T follicular helper cell (primary cell): Measurements from ENCODE around the gene NFE2L3.
"Not testable (repeated sequence)": the region's sequence is repeated elsewhere in the genome, so short reads cannot be mapped to it uniquely, and the experiment has no call there.

Experiments
- DNase-seq: peaks from one replicate; pipeline ENCODE4 v3.0.0-alpha.2; 2020; ENCODE audit warnings: low read depth

The NFE2L3 gene

DNA sequence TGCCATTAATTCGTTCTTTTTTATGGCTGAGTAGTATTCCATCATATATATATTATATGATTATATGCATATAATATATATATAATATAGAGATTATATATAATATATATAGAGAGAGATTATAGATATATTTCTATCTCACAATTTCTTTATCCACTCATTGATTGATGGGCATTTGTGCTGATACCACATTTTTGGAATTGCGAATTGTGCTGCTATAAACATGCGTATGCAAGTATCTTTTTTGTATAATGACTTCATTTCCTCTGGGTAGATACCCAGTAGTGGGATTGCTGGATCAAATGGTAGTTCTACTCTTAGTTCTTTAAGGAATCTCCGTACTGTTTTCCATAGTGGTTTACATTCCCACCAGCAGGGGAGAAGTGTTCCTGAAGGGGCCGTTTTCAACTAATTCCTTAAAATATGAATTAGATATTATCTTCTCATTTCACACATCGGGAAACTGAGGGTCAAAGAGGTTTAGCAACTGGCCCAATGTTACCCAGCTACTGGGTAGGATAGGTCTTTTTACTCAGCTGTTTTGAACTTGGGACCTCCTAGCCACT, 16.5 kb downstream of the NFE2L3 start:
- no peak for DNase-seq

DNA sequence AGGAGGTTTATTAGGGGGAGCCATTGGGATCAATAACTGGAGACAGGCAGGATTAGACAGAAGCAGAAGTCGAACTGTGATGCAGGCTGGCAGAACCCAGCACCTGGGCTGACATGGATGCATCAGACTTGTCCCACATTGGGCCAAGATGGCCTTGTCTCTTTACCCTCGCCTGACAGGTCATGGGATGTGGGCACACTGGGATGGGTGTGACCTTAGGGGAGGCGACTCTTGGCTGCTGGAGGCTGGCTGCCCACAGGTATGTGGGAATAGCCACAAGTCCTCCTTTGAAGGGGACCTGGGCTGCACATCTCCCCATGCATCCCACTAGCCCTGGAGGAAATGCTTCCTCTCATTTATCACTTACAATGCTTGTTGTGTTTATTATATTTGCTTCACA, 17.3 kb downstream of the NFE2L3 start:
- DNase-seq = no peak

DNA sequence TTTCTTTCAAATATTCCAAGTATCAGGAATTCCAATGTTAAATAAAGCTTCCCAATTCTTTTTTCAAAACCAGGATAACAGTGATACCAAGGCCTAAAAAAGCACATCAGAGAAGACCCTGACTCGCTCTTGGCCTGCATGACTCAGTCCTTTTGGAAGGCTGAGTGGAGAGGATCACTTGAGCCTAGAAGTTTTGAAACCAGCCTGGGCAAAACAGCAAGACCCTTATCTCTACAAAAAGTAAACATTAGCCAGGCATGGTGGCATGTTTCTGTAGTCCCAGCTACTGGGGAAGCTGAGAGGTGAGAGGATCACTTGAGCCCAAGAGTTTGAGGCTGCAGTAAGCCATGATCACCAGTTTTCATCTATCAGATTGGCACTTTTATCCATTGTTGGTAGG, 18.7 kb downstream of the NFE2L3 start:
- DNase-seq = no peak

DNA sequence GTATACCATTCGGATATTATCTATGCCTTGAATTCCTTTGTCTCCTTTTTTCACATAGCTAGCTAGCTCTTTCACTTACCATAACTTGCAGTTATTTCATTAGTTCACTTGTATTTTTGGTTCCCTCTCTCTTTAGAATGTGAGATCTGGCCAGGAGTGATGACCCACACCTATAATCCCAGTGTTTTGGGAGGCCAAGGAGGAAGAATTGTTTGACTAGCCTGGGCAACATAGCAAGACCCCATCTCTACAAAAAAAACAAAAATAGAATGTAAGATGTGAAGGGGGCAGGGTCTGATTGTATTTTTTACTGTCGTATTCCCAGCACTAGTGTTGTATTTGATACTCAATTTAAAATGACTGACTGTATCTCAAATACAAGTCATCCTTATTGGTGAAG, 19.6 kb downstream of the NFE2L3 start:
- no peak for DNase-seq

DNA sequence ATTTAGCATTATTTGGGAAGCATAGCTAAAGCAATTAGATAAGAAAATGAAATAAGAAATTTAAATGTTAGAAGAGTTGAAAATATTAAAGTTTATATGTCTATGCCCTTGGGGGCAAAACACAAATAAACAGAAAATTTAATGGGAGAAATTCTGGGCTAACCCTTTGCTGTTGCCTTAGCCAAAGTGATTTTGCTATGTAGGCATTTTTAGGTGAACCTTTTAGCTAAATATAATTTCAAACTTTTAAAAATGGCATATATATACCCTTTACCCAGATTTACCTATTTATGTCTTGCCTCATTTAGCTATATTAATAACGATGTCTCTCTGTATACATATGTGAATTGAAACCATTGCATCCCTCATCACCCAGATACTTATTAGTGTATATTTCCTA, 20.1 kb downstream of the NFE2L3 start:
- no peak for DNase-seq

DNA sequence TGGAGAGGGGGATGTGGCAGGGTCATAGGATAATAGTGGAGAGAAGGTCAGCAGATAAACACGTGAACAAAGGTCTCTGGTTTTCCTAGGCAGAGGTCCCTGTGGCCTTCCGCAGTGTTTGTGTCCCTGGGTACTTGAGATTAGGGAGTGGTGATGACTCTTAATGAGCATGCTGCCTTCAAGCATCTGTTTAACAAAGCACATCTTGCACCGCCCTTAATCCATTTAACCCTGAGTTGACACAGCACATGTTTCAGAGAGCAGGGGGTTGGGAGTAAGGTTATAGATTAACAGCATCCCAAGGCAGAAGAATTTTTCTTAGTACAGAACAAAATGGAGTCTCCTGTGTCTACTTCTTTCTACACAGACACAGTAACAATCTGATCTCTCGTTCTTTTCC, 23.9 kb downstream of the NFE2L3 start:
- DNase-seq = not testable (repeated sequence)

DNA sequence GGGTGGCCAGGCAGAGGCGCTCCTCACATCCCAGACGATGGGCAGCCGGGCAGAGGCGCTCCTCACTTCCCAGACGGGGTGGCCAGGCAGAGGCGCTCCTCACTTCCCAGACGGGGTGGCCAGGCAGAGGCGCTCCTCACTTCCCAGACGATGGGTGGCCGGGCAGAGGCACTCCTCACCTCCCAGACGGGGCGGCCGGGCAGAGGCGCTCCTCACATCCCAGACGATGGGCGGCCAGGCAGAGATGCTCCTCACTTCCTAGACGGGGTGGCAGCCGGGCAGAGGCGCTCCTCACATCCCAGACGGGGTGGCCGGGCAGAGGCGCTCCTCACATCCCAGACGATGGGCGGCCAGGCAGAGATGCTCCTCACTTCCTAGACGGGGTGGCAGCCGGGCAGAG, 24.7 kb downstream of the NFE2L3 start:
- not testable (repeated sequence) for DNase-seq

DNA sequence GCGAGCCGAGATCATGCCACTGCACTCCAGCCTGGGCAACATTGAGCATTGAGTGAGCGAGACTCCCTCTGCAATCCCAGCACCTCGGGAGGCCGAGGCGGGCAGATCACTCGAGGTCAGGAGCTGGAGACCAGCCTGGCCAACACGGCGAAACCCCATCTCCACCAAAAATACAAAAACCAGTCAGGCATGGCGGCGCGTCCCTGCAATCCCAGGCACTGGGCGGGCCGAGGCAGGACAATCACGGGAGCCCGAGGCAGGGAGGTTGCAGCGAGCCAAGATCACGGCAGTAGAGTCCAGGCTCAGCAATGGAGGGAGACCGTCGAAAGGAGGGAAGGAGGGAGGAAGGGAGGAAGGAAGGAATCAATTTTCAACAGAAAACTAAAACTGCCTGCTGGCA, 25.3 kb downstream of the NFE2L3 start:
- DNase-seq = not testable (repeated sequence)

DNA sequence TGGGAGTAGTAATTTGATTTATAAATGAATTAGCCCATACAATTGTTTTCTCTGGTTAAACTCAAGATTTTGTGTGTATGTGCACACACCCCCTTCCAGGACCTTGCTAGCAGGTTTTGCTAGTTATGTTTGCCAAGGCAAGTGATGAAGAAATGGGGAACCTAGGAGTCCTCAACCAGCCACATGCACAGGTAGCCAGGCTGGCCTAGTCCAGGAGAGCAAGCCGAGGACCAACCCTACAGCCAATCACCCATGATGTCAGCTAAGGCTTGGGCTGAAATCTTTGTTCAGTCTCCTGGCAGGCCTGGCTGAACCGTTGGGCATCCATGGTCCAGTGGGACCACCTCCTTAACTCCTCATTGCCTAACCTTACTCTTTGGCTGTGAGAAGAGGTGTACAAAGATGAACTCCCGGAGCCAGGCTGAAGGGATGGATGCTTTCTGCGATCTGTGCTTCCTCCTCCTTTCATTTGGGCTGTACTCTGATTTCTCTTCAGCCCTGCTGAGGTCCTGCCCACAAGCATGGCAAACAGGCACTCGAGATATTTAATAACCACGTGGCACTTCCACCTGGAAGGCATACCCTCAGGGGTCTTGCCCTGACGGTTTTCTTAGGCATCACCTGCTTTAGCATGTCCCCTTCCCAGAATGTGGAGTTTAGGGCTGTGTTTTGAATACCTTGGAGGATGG, 26.4 kb downstream of the NFE2L3 start:
- DNase-seq = no peak

DNA sequence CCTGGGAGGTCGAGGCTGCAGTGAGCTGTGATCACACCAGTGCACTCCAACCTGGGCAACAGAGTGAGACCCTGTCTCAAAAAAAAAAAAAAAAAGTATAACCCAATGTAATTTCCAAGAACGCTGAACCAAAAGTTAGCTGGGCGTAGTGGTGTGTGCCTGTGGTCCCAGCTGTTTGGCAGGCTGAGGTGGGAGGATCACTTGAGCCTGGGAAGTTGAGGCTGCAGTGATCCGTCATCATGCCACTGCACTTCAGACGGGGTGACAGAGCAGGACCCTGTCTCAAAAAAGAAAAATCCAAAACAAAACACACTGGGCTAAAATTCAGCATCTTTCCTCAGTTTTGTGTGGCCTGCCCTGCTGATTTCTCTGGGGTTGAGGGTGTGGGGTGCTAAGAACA, 27.4 kb downstream of the NFE2L3 start:
- DNase-seq = no peak

DNA sequence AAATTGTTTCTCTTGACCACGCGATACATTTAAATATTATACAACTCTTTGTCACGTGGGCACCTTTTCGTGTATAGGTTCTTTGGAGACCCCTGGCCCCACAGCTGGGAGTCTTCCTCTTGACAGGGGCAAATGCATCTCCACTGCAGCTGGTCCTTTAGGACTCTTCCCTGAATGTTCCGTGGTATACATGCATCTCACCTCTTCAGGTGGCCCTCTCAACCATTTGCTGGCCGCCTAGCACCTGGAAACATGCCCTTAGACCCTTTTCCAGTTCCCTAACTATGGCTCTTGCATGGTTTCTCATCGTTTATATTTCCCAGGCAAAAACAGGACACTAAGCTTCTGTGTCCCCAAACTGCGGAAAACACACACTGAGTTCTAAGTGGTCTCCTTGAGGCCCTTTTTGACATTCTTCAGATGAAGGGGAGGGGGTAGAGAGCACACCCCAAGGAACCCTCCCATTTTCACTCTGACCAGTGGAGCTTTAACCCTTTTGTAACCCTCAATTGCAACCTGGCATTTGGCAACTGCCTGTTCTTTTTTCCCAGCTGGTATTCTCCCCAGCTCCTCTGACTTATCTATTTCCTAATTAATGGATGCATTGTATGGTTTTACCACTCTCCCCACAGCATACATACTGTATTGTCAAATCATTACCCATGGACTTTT, 28.0 kb downstream of the NFE2L3 start:
- DNase-seq = no peak

DNA sequence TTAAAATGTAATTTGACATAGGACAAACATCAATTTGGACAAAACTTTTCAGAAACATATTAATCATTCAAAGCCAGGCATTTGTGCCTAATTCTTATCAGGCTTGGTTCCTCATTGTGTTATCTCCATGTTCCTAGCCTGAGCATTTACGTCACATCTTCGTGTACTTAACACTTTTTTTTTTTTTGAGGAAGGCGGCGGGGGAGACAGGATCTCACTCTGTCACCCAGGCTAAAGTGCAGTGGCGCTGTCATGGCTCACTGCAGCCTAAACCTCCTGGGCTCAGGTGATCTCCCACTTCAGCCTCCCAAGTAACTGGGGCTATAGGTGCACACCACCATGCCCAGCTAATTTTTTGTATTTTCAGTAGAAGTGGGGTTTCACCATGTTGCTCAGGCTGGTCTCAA, 28.8 kb downstream of the NFE2L3 start:
- no peak for DNase-seq

DNA sequence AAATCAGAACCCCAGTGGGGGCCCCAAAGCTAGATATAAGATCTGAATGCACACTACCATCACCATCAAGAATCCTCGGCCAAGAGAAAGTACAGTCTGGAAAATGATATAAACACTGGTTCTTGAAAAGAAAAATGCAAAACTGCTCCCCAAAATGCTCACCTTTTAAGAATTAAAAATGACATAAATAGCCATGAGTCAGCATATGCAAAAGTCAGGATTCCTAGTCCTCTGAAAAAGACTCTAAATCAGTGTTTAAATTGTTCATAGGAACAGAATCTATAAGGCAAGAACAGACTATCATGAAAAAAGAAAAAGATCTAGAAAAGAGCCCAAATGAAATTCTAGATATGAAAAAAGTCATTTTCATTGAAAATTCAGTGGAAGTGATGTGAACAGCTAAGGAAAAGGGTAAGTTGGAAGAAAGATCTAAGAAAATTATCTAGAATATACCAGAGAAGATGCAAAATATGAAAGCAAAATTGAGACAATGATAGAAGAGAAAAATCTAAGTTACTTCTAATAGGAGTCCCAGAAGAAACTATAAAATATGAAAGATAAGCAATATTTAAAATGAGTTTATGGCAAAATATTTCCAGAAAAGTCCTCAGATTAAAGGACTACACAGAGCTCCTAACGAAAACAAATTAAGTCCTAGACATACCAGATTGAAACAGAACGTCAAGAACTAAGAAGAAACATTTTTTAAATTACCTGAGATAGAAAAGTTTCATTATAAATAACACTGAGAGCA, 29.7 kb downstream of the NFE2L3 start:
- DNase-seq = no peak

DNA sequence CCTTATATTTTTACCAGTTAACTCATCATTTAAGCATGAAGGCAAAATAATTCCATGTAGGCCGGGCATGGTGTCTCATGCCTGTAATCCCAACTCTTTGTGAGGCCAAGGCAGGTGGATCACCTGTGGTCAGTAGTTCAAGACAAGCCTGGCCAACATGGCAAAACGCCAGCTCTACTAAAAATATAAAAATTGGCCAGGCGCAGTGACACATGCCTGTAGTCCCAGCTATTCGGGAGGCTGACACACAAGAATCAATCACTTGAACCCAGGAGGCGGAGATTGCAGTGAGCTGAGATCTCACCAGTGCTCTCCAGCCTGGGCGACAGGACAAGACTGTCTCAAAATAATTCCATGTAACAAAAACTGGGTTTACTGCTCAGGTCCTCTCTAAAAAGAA, 30.3 kb downstream of the NFE2L3 start:
- no peak for DNase-seq

DNA sequence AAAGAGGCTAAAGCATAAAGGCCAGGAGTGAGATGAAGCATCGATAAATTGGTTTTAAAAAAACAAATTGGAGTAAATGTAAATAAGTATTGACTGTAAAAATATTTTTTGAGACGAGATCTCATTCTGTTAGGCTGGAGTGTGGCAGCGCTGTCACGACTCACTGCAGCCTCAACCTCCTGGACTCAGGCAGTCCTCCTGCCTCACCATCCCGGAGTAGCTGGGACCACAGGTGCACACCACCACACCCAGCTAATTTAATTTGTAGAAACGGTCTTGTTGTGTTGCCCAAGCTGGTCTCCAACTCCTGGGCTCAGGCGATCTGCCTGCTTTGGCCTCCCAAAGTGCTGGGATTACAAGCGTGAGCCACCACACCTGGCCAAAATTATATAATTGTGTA, 30.7 kb downstream of the NFE2L3 start:
- no peak for DNase-seq

DNA sequence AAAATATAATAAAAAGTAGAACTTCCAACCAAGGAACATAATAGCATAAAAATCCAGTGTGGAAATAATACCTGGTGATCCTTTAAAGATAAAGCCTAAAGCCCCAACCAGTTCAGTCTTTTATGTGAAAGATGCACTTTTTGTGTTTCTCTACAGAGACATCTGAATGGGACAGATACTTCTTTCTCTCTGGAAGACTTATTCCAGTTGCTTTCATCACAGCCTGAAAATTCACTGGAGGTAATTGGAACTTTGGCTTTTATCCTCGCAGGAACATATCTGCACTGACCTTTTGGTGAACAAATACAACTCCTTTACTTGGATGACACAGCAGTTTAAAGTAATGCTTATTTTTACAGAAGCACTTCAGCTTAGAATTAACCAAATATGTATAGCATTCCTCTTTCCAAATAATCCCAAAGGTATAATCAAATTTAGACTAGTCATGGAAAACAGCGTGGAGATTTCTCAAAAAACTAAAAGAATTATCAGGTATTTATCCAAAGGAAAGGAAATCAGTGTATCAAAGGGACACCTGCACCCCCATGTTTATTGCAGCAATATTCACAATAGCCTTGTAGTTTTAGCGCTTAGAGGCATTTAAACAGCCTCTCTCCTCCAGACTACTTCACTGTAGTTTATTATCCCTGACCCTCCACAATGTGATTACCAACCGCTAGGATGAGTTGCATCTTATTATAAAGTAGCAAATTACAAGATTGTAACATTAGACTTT, 31.7 kb downstream of the NFE2L3 start:
- DNase-seq = no peak

DNA sequence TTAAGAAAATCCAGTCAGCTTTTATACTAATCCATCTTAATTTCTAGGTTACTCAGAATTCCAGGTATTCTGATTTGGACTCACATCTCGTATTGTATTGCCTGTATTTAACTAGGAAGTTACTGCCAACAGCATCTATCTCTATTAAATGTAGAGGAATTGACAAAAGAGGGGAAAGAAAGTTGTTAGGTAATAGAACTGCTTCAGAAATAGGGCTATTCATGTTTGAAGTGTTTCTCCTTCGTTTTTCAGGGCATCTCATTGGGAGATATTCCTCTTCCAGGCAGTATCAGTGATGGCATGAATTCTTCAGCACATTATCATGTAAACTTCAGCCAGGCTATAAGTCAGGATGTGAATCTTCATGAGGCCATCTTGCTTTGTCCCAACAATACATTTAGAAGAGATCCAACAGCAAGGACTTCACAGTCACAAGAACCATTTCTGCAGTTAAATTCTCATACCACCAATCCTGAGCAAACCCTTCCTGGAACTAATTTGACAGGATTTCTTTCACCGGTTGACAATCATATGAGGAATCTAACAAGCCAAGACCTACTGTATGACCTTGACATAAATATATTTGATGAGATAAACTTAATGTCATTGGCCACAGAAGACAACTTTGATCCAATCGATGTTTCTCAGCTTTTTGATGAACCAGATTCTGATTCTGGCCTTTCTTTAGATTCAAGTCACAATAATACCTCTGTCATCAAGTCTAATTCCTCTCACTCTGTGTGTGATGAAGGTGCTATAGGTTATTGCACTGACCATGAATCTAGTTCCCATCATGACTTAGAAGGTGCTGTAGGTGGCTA, 32.5 kb downstream of the NFE2L3 start:
- not testable (repeated sequence) for DNase-seq

DNA sequence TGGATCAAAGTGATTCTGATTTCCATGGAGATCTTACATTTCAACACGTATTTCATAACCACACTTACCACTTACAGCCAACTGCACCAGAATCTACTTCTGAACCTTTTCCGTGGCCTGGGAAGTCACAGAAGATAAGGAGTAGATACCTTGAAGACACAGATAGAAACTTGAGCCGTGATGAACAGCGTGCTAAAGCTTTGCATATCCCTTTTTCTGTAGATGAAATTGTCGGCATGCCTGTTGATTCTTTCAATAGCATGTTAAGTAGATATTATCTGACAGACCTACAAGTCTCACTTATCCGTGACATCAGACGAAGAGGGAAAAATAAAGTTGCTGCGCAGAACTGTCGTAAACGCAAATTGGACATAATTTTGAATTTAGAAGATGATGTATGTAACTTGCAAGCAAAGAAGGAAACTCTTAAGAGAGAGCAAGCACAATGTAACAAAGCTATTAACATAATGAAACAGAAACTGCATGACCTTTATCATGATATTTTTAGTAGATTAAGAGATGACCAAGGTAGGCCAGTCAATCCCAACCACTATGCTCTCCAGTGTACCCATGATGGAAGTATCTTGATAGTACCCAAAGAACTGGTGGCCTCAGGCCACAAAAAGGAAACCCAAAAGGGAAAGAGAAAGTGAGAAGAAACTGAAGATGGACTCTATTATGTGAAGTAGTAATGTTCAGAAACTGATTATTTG, 33.3 kb downstream of the NFE2L3 start:
- DNase-seq = no peak

DNA sequence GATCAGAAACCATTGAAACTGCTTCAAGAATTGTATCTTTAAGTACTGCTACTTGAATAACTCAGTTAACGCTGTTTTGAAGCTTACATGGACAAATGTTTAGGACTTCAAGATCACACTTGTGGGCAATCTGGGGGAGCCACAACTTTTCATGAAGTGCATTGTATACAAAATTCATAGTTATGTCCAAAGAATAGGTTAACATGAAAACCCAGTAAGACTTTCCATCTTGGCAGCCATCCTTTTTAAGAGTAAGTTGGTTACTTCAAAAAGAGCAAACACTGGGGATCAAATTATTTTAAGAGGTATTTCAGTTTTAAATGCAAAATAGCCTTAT, 33.8 kb downstream of the NFE2L3 start:
- no peak for DNase-seq
